ENCODE data around the gene SLC24A4.

Gene SLC24A4

DNA sequence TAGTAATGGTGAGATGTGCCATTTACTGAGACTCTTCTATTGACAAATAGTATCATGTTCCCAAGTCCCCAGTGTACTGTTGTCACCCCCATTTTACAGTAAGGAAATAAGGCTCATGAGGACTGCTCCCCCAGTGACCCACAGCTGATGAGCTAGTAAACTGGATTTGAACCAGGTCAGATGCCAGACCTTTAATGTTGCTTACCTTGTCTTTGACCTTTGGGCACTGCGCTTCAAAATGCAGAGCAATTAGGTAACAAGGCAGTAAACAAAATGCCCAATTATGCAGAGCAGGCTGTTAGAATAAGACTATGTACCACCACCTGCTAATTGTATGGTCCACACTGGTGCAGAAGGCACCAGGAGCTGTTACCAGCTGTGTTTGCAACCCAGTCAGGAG lies 152.1 kb downstream of the SLC24A4 start:
- Histone ChIP-seq H2AFZ (ENCODE audit: low read length) (no peak overlapping the region), H3K4me2 (ENCODE audit: low read depth, low read length, poor library complexity, severe bottlenecking) (no peak overlapping the region), H3K4me3 (ENCODE audit: low read length, poor library complexity, severe bottlenecking) (no peak overlapping the region), H3K9me2 (replicated peaks; ENCODE audit: low read depth, low read length) (no peaks in the 10 kb centered on the region), H3K36me3 (ENCODE audit: insufficient read depth, low read length) (no peaks in the 10 kb centered on the region), H3K27me3 (ENCODE audit: insufficient read depth, low read length, poor library complexity, severe bottlenecking) (no peaks in the 10 kb centered on the region), H3K9me3 (ENCODE audit: insufficient read depth, low read depth, low read length) (peaks cover 5% of the 10 kb centered on the region; the same call in 1 of the 2 replicates), H3K4me1 (ENCODE audit: insufficient read depth, low read length, poor library complexity, severe bottlenecking) (peaks cover 10% of the 10 kb centered on the region), H3K79me2 (ENCODE audit: insufficient read depth, low read length) (no peaks in the 10 kb centered on the region), H4K20me1 (ENCODE audit: insufficient read depth, low read length, poor library complexity, severe bottlenecking) (no peaks in the 10 kb centered on the region), H3K9ac (ENCODE audit: low read depth, low read length, poor library complexity, severe bottlenecking) (no peak overlapping the region), H3F3A (ENCODE audit: low read depth) (no peaks in the 10 kb centered on the region)
- TF ChIP-seq EZH2phosphoT487 (IDR thresholded peaks at IDR 0.05; ENCODE audit: borderline replicate concordance), result no peak
- TF ChIP-seq, protein P1, sequence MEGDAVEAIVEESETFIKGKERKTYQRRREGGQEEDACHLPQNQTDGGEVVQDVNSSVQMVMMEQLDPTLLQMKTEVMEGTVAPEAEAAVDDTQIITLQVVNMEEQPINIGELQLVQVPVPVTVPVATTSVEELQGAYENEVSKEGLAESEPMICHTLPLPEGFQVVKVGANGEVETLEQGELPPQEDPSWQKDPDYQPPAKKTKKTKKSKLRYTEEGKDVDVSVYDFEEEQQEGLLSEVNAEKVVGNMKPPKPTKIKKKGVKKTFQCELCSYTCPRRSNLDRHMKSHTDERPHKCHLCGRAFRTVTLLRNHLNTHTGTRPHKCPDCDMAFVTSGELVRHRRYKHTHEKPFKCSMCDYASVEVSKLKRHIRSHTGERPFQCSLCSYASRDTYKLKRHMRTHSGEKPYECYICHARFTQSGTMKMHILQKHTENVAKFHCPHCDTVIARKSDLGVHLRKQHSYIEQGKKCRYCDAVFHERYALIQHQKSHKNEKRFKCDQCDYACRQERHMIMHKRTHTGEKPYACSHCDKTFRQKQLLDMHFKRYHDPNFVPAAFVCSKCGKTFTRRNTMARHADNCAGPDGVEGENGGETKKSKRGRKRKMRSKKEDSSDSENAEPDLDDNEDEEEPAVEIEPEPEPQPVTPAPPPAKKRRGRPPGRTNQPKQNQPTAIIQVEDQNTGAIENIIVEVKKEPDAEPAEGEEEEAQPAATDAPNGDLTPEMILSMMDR (conservative IDR thresholded peaks at IDR 0.05; ENCODE audit: low read length), result no peak

DNA sequence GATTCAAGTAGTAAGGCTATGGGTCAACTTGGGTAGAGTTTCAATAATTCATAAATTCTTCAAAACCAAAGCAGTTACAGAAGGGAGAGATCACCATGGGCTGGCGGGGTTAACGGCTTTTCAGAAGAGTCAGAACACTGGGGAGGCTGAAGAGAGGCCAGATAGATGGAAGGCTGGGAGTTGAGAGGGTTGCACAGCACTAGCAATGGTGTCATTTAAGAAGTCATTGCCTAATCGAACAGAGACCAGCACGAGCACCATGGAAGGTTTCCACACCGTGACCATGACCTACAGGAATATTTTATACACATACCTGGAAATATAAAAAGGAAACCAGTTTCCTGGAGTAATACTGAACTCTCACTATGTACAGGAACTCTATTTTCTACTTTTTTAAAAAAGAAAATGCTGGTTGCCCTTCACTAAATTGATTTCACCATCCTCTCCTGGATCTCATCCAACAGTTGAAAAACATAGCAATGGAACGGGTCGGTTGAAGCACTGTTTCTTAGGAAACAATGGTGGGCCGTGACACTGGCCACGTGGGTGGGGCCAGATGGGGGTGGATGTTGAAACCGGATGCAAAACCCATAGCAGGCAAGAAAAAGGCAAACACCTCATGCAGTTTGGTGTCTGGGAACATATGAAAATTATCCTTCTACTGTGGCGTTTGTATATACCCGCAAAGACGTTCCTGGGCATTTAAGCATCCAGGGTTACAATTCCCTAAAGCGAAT lies 152.7 kb downstream of the SLC24A4 start:
- Histone ChIP-seq H2AFZ (ENCODE audit: low read length) (no peak overlapping the region), H3K9me3 (ENCODE audit: insufficient read depth, low read depth, low read length) (peaks cover 5% of the 10 kb centered on the region; the same call in 1 of the 2 replicates)
- no peak for TF ChIP-seq EZH2phosphoT487 (IDR thresholded peaks at IDR 0.05; ENCODE audit: borderline replicate concordance)
- TF ChIP-seq, protein P1 (conservative IDR thresholded peaks at IDR 0.05; ENCODE audit: low read length), result no peak

DNA sequence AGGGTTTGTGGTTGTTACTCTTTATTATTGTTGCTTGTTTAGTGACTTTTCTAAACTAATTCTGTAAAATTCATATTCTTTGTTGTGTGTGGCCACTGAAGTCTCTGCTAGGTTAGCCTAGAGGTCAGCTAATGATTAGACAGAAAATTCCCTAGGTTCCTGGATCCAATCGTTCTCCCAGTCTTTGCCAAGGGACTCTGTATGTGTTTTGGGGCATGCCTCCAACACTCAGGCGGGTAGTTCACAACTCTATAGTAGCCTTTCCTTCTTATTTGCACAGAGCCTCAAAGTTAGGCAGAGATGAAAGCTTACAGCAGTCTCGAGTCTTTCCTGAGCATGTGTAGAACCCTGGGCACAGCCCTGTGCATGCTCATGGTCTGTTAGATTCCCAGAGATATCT lies 157.9 kb downstream of the SLC24A4 start:
- Histone ChIP-seq H3K36me3 (ENCODE audit: insufficient read depth, low read length) (no peaks in the 10 kb centered on the region), H3K79me2 (ENCODE audit: insufficient read depth, low read length) (no peaks in the 10 kb centered on the region), H3K4me2 (ENCODE audit: low read depth, low read length, poor library complexity, severe bottlenecking) (no peak overlapping the region), H3K4me3 (ENCODE audit: low read length, poor library complexity, severe bottlenecking) (no peak overlapping the region), H3K27me3 (ENCODE audit: insufficient read depth, low read length, poor library complexity, severe bottlenecking) (no peaks in the 10 kb centered on the region), H3K4me1 (ENCODE audit: insufficient read depth, low read length, poor library complexity, severe bottlenecking) (no peaks in the 10 kb centered on the region), H4K20me1 (ENCODE audit: insufficient read depth, low read length, poor library complexity, severe bottlenecking) (no peaks in the 10 kb centered on the region), H2AFZ (ENCODE audit: low read length) (no peak overlapping the region), H3F3A (ENCODE audit: low read depth) (no peaks in the 10 kb centered on the region), H3K9me2 (replicated peaks; ENCODE audit: low read depth, low read length) (no peaks in the 10 kb centered on the region), H3K9ac (ENCODE audit: low read depth, low read length, poor library complexity, severe bottlenecking) (no peak overlapping the region), H3K9me3 (ENCODE audit: insufficient read depth, low read depth, low read length) (peaks cover 5% of the 10 kb centered on the region; the same call in 1 of the 2 replicates)
- no peak for TF ChIP-seq EZH2phosphoT487 (IDR thresholded peaks at IDR 0.05; ENCODE audit: borderline replicate concordance)
- TF ChIP-seq, protein P1 (conservative IDR thresholded peaks at IDR 0.05; ENCODE audit: low read length), result no peak

More for the DNA sequence above, 152.7 kb downstream of the SLC24A4 start:
- peaks cover 10% of the 10 kb centered on the region for H3K4me1 ChIP-seq (ENCODE audit: insufficient read depth, low read length, poor library complexity, severe bottlenecking)
- no peak overlapping the region for H3K4me2 ChIP-seq (ENCODE audit: low read depth, low read length, poor library complexity, severe bottlenecking)
- no peak overlapping the region for H3K4me3 ChIP-seq (ENCODE audit: low read length, poor library complexity, severe bottlenecking)
- H3K9me2 ChIP-seq (replicated peaks; ENCODE audit: low read depth, low read length), result no peaks in the 10 kb centered on the region
- no peaks in the 10 kb centered on the region for H3K27me3 ChIP-seq (ENCODE audit: insufficient read depth, low read length, poor library complexity, severe bottlenecking)
- H4K20me1 ChIP-seq (ENCODE audit: insufficient read depth, low read length, poor library complexity, severe bottlenecking), result no peaks in the 10 kb centered on the region
- no peaks in the 10 kb centered on the region for H3F3A ChIP-seq (ENCODE audit: low read depth)
- no peak overlapping the region for H3K9ac ChIP-seq (ENCODE audit: low read depth, low read length, poor library complexity, severe bottlenecking)
- no peaks in the 10 kb centered on the region for H3K79me2 ChIP-seq (ENCODE audit: insufficient read depth, low read length)
- H3K36me3 ChIP-seq (ENCODE audit: insufficient read depth, low read length), result no peaks in the 10 kb centered on the region
